ENCODE results near the gene LSP1. TPM values are rescaled to one million over a fixed set of nuclear protein-coding genes. Genes with fewer than 3 reads are reported as not detected.

The LSP1 gene
- total RNA-seq, 4 donors from 2014 or later = 10.3 to 36.5 (median 35.4) TPM

DNA sequence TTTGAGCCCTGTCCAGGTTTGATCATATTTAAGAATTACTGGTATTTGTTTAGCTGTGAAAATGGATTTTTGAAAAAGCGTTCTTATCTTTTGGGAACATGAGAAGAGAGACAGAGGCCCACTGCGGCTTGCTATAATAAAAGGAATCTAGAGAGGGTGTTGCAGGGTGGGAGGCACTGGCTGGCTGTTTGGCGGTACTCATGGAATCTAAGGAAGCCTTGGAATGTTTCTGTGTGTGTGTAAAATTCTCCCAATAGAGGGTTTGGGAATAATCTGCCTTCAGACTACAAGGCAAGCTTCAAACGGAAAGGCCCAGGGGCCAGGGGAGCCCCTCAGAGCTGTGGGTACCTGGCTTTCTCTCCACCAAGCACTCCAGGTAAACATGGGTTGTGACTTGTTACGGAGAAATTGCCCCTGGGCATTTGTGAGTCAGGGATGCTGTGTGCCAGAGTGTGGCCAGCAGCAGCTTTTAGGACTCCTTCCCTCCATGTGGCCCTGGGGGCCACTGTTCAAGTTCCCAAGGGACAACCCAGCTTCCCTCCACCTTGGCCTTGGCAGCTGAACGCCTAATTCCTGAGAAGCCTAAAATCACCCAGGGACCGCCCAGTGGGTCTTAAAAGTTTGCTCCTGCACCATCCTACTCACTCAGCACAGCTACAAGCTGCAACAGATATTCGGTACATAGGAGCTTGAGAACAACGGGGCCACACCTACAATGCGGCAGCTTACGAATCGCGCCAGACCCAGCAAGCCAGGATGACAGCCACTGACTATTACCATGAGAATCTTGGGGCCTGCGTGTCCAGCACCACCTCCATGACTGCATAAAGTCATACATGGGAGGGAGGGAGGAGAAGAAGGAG, 32.2 kb upstream of the LSP1 start:
- H3K4me1 ChIP-seq = no peaks in the 10 kb centered on the region
- peaks cover 0 to 26% (median 14%) of the 10 kb centered on the region in 4 donors for H3K9me3 ChIP-seq
- peaks cover 0 to 23% (median 0%) of the 10 kb centered on the region in 4 donors for H3K27me3 ChIP-seq
- no peak for TF ChIP-seq EP300 (IDR thresholded peaks at IDR 0.05)
- no peak for TF ChIP-seq POLR2AphosphoS5 (IDR thresholded peaks at IDR 0.05)
- TF ChIP-seq, protein P1, sequence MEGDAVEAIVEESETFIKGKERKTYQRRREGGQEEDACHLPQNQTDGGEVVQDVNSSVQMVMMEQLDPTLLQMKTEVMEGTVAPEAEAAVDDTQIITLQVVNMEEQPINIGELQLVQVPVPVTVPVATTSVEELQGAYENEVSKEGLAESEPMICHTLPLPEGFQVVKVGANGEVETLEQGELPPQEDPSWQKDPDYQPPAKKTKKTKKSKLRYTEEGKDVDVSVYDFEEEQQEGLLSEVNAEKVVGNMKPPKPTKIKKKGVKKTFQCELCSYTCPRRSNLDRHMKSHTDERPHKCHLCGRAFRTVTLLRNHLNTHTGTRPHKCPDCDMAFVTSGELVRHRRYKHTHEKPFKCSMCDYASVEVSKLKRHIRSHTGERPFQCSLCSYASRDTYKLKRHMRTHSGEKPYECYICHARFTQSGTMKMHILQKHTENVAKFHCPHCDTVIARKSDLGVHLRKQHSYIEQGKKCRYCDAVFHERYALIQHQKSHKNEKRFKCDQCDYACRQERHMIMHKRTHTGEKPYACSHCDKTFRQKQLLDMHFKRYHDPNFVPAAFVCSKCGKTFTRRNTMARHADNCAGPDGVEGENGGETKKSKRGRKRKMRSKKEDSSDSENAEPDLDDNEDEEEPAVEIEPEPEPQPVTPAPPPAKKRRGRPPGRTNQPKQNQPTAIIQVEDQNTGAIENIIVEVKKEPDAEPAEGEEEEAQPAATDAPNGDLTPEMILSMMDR (IDR thresholded peaks at IDR 0.05) = no peak
- no peak for TF ChIP-seq POLR2A (IDR thresholded peaks at IDR 0.05; ENCODE audit: low read depth)
- WGBS = 86% methylated on average over 10 of the region's 14 CpGs
- H3K4me3 ChIP-seq = no peak overlapping the region
- DNase-seq (ENCODE audit: extremely low spot score) = no peak
- intact Hi-C loops (cut with DNase I) = loop anchor here (5.0 kb wide), 1 partner anchor 113 kb away; no protein-coding TSS in a partner anchor
- H3K27ac ChIP-seq (replicated peaks in 1 of 4) = no peak overlapping the region
- no peaks in the 10 kb centered on the region for H3K36me3 ChIP-seq

DNA sequence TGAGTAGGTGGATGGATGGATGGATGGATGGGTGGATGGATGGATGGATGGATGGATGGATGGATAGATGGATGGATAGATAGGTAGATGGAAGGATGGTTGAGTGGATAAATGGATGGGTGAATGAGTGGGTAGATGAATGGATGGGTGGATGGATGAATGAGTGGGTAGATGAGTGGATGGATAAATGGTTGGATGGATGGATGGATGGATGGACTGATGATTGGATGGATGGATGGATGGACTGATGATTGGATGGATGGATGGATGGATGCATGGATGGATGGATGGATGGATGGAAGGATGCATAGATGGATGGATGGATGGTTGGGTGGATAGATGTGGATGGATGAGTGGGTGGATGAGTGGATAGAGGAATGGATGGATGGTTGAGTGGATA, 31.3 kb upstream of the LSP1 start:
- no peak overlapping the region for H3K27ac ChIP-seq (replicated peaks in 1 of 4)
- intact Hi-C loops (cut with DNase I) = loop anchor here (5.0 kb wide), 1 partner anchor 114 kb away; no protein-coding TSS in a partner anchor
- TF ChIP-seq EP300 (IDR thresholded peaks at IDR 0.05) (no peak), POLR2AphosphoS5 (IDR thresholded peaks at IDR 0.05) (no peak), POLR2A (IDR thresholded peaks at IDR 0.05; ENCODE audit: low read depth) (no peak)
- TF ChIP-seq, protein P1 (IDR thresholded peaks at IDR 0.05) = no peak

DNA sequence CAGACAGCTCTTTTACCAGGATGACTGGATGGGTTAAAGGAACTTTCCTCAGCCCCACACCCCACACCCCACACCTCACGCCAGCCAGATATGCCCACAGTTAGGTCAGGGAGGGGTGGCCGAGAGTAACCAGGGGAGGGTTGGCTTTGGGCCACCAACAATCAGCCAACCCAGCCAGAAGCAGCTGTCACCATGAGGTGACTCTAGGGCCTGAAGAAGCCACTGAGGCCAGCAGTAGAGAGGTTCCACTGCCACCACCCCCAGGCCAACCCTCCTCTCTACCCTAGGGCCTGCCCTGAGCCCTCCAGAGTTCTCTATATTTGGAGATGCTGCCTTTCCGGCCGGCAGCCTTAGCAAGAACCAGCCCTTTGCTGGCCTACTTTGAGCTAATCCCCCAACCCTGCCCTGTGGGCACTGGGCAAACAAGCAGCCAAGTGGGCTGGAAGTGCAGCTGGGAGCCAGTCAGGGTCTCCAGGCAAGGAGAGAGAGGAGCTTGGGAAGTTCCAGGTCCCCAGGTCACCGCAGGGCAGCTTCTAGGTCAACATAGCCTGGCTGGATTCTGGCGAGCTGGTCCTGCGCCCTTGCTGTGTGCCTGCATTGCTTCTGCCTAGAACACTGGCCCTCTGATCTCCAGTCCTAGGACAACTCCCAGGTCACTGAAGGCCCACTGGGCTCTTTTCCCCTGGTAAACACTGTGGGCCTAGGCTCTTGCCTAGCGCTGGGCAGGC, 30.1 kb upstream of the LSP1 start:
- Histone ChIP-seq H3K36me3 (no peaks in the 10 kb centered on the region), H3K9me3 (peaks cover 0 to 23% (median 13%) of the 10 kb centered on the region in 4 donors), H3K27me3 (peaks cover 0 to 39% (median 3%) of the 10 kb centered on the region in 4 donors), H3K27ac (replicated peaks in 1 of 4) (no peak overlapping the region), H3K4me3 (no peak overlapping the region), H3K4me1 (peaks cover 10 to 18% (median 15%) of the 10 kb centered on the region in 4 donors)
- DNase-seq (ENCODE audit: extremely low spot score) = no peak
- WGBS = 84% methylated on average over 8 of the region's 8 CpGs
- no peak for TF ChIP-seq POLR2A (IDR thresholded peaks at IDR 0.05; ENCODE audit: low read depth)
- no peak for TF ChIP-seq EP300 (IDR thresholded peaks at IDR 0.05)
- TF ChIP-seq, protein P1 (IDR thresholded peaks at IDR 0.05) = no peak
- TF ChIP-seq POLR2AphosphoS5 (IDR thresholded peaks at IDR 0.05) = no peak
- intact Hi-C loops (cut with DNase I) = loop anchor here (5.0 kb wide), 1 partner anchor 116 kb away; no protein-coding TSS in a partner anchor

More for the DNA sequence above, 31.3 kb upstream of the LSP1 start:
- no peak for DNase-seq (ENCODE audit: extremely low spot score)
- peaks cover 0 to 27% (median 0%) of the 10 kb centered on the region in 4 donors for H3K27me3 ChIP-seq
- H3K4me1 ChIP-seq = peaks cover 0 to 7% (median 4%) of the 10 kb centered on the region in 4 donors
- no peak overlapping the region for H3K4me3 ChIP-seq
- no peaks in the 10 kb centered on the region for H3K36me3 ChIP-seq
- peaks cover 0 to 26% (median 14%) of the 10 kb centered on the region in 4 donors for H3K9me3 ChIP-seq

DNA sequence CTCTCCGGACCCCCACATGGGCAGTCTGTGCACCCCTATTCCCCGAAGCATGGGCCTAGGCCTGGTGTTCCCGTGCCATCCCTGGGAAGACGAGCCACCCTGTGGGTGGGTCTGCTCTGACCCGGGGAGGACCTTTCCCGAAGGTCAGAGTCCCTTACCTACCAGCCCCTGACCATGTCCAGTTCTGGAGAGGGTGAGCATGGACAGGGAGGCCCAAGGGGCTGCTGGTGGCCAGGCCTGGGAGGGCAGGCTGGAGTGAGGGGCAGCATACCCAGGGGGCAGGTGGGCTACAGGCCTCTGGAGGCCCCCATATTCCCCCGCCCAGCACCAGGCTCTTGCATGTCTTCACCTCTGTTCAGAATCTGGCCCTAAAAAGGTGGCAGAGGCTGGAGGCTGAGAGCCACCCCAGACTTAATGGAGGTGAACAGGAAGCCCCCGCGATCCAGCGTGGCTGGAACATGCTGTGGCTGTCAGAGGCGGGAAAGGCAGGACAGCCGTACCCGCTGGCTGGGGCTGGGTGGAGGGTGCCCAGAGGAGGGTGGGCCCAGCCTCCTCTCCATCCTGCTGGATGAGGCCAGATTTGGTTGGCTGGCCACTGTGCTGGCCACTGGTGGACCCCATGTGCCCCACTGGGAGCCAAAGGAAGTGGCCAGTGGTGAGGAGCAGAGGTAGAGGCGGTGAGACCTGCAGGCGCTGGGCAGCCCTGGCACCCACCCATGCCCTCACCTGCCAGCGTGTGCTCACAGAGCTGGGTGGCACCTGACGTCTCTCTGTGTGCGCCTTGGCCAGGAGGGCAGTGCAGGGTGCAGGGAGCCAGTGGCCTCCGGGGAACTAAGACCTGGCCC, 29.3 kb upstream of the LSP1 start:
- no peaks in the 10 kb centered on the region for H3K36me3 ChIP-seq
- H3K27ac ChIP-seq (replicated peaks in 1 of 4) = no peak overlapping the region
- intact Hi-C loops (cut with DNase I) = loop anchor here (5.0 kb wide), 1 partner anchor 116 kb away; no protein-coding TSS in a partner anchor
- peaks cover 0 to 47% (median 3%) of the 10 kb centered on the region in 4 donors for H3K27me3 ChIP-seq
- H3K4me3 ChIP-seq = no peak overlapping the region
- peaks cover 0 to 15% (median 8%) of the 10 kb centered on the region in 4 donors for H3K9me3 ChIP-seq
- no peak for TF ChIP-seq POLR2A (IDR thresholded peaks at IDR 0.05; ENCODE audit: low read depth)
- no peak for TF ChIP-seq EP300 (IDR thresholded peaks at IDR 0.05)
- TF ChIP-seq, protein P1 (IDR thresholded peaks at IDR 0.05) = no peak
- TF ChIP-seq POLR2AphosphoS5 (IDR thresholded peaks at IDR 0.05) = no peak
- 100% methylated on average over 10 of the region's 19 CpGs for WGBS
- peaks cover 10 to 20% (median 15%) of the 10 kb centered on the region in 4 donors for H3K4me1 ChIP-seq
- DNase-seq (ENCODE audit: extremely low spot score) = no peak
